HCT116 (cell line): ENCODE data around the gene FCRLB. TPM values are rescaled to one million over a fixed set of nuclear protein-coding genes. Genes with fewer than 3 reads are reported as not detected.

ENCODE experiments used
- ATAC-seq: fragments of 200-7000 bp; cut with Tn5 transposase; 2 replicates; pipeline ENCODE4 v1.9.1; 2020; ENCODE audit warnings: mild to moderate bottlenecking, moderate library complexity
- BruUV-seq: library from RNA; stranded (reverse); fragments of 400-500 nt; replicated peaks from 2 replicates; lab custom pipeline; 2021; lab: Mats Ljungman, UMichigan
- CTCF ChIA-PET: fragments of 300-600 bp; sonication (Branson Sonifier 250); formaldehyde crosslinking; loops from one replicate; lab custom pipeline; 2021; ENCODE audit warnings: antibody characterized with exemption; lab: Charles Lee
- POLR2A ChIA-PET: fragments of 300-600, 350-600 bp; sonication (Branson Sonifier 250); formaldehyde crosslinking; loops from one replicate; lab custom pipeline; 2021; ENCODE audit warnings: antibody characterized with exemption; lab: Charles Lee
- RAD21 ChIA-PET, 2 experiments: fragments of 300-600 bp; sonication (Branson Sonifier 250); formaldehyde crosslinking; loops; one replicate each; lab custom pipeline; 2023; ENCODE audit warnings: low total read pairs in 2 of 2; ENCODE audit not compliant: uncharacterized antibody in 2 of 2, unreplicated experiment in 2 of 2, low non-redundant PET in 1 of 2; lab: Charles Lee
- DNase-seq: peaks from one replicate; pipeline ENCODE4 v3.0.0-alpha.2; 2010; ENCODE audit warnings: low read depth, low spot score
- H2AFZ ChIP-seq: fragments of 200-600 bp; shearing (Covaris generic), sonication (generic); 2 replicates; pipeline ENCODE4 v1.6.1; 2017; ENCODE audit warnings: low read depth, mixed run types, mixed read lengths, antibody characterized with exemption, low read length; ENCODE audit not compliant: poor library complexity, severe bottlenecking
- H3K27ac ChIP-seq: 2 replicates; pipeline ENCODE4 v1.5.1; 2012; ENCODE audit warnings: low read depth, low read length
- H3K27me3 ChIP-seq: fragments of 200-600 bp; sonication (generic); 2 replicates; pipeline ENCODE4 v1.6.1; 2016; ENCODE audit warnings: mixed run types, low read length, mixed read lengths; ENCODE audit not compliant: insufficient read depth
- H3K36me3 ChIP-seq, 2 experiments: fragments of 200-500 bp in 1 of 2; fragments of 200-600 bp in 1 of 2; sonication (Bioruptor generic) in 1 of 2; sonication (generic) in 1 of 2; 2 replicates each; pipeline versions ENCODE4 v1.5.1 to v1.6.1; 2014 to 2016; ENCODE audit warnings: low read length in 2 of 2, inconsistent platforms in 1 of 2, mixed read lengths in 1 of 2, mixed run types in 1 of 2; ENCODE audit not compliant: insufficient read depth in 2 of 2, control insufficient read depth in 1 of 2
- H3K4me1 ChIP-seq, 2 experiments: fragments of 200-600 bp in 1 of 2; sonication (generic) in 1 of 2; 2 replicates each; pipeline versions ENCODE4 v1.5.1 to v1.6.1; 2012 to 2017; ENCODE audit warnings: low read length in 2 of 2, inconsistent platforms in 1 of 2, mild to moderate bottlenecking in 1 of 2, mixed read lengths in 1 of 2, mixed run types in 1 of 2, moderate library complexity in 1 of 2; ENCODE audit not compliant: insufficient read depth in 2 of 2, control insufficient read depth in 1 of 2
- H3K4me2 ChIP-seq: fragments of 200-600 bp; sonication (generic); 2 replicates; pipeline ENCODE4 v1.6.1; 2017; ENCODE audit warnings: mixed run types, low read length, mixed read lengths
- H3K4me3 ChIP-seq, 2 experiments: fragments of 200-600 bp in 1 of 2; sonication (generic) in 1 of 2; replicated peaks in 1 of 2; 2 replicates each; pipeline ENCODE4 v1.5.1; 2011 to 2016; ENCODE audit warnings: low read length in 2 of 2, control low read depth in 1 of 2, low read depth in 1 of 2, mild to moderate bottlenecking in 1 of 2, mixed read lengths in 1 of 2, mixed run types in 1 of 2
- H3K79me2 ChIP-seq: fragments of 200-600 bp; sonication (generic); 2 replicates; pipeline ENCODE4 v1.6.1; 2017; ENCODE audit warnings: mild to moderate bottlenecking, mixed run types, low read length, moderate library complexity, mixed read lengths; ENCODE audit not compliant: insufficient read depth
- H3K9ac ChIP-seq: fragments of 200-600 bp; sonication (generic); 2 replicates; pipeline ENCODE4 v1.6.1; 2016; ENCODE audit warnings: low read length, mixed read lengths
- H3K9me2 ChIP-seq: fragments of 200-600 bp; sonication (generic), shearing (Covaris generic); 2 replicates; pipeline ENCODE4 v1.6.1; 2017; ENCODE audit warnings: mixed run types, mild to moderate bottlenecking, moderate library complexity; ENCODE audit not compliant: insufficient read depth
- H3K9me3 ChIP-seq, 2 experiments: fragments of 200-500 bp in 1 of 2; fragments of 200-600 bp in 1 of 2; sonication (Bioruptor generic) in 1 of 2; sonication (generic) in 1 of 2; 2 replicates each; pipeline ENCODE4 v1.6.1; 2014 to 2017; ENCODE audit warnings: low read length in 2 of 2, mixed read lengths in 2 of 2, inconsistent platforms in 1 of 2, low read depth in 1 of 2, mild to moderate bottlenecking in 1 of 2, mixed run types in 1 of 2, moderate library complexity in 1 of 2; ENCODE audit not compliant: control insufficient read depth in 1 of 2, insufficient read depth in 1 of 2
- H4K20me1 ChIP-seq: fragments of 200-600 bp; sonication (generic), shearing (Covaris generic); 2 replicates; pipeline ENCODE4 v1.6.1; 2017; ENCODE audit warnings: mixed run types, mild to moderate bottlenecking, moderate library complexity; ENCODE audit not compliant: insufficient read depth
- CBX3 ChIP-seq: IDR thresholded peaks from 2 replicates; pipeline ENCODE4 v1.6.1; 2012; ENCODE audit warnings: low read depth
- CTCF ChIP-seq, 3 experiments: fragments of 200-600 bp in 1 of 3; sonication (generic) in 1 of 3; IDR thresholded peaks in 2 of 3; conservative IDR thresholded peaks in 1 of 3; 2 replicates each; pipeline ENCODE4 v1.5.1; 2012 to 2017; ENCODE audit warnings: low read depth in 2 of 3, low read length in 2 of 3, antibody characterized with exemption in 1 of 3, borderline replicate concordance in 1 of 3, control low read depth in 1 of 3, mild to moderate bottlenecking in 1 of 3, mixed read lengths in 1 of 3, mixed run types in 1 of 3, moderate library complexity in 1 of 3; ENCODE audit not compliant: insufficient read depth in 1 of 3
- EGR1 ChIP-seq: IDR thresholded peaks from 2 replicates; pipeline ENCODE4 v1.6.1; 2012; ENCODE audit warnings: low read depth
- EZH2phosphoT487 ChIP-seq: fragments of 200-600 bp; IDR thresholded peaks from 2 replicates; pipeline ENCODE4 v1.6.1; 2018; ENCODE audit warnings: antibody characterized with exemption, borderline replicate concordance
- MAX ChIP-seq: IDR thresholded peaks from 2 replicates; pipeline ENCODE4 v1.6.1; 2012
- POLR2AphosphoS5 ChIP-seq: IDR thresholded peaks from 2 replicates; pipeline ENCODE4 v1.6.1; 2011; ENCODE audit warnings: mild to moderate bottlenecking, low read depth, low read length, moderate library complexity
- SIN3A ChIP-seq: IDR thresholded peaks from 2 replicates; pipeline ENCODE4 v1.6.1; 2012; ENCODE audit warnings: low read depth
- ZFX ChIP-seq: fragments of 450-650 bp; IDR thresholded peaks from 2 replicates; pipeline ENCODE4 v1.6.1; 2017
- intact Hi-C: fragments of 100-400 bp; cut with micrococcal nuclease; formaldehyde crosslinking; loops from 2 replicates; pipeline ENCODE4 v1.10.0; 2022
- total RNA-seq: library from RNA; stranded (reverse); gene quantifications from one replicate; pipeline ENCODE4 v1.2.1, GENCODE V29; 2021; ENCODE audit not compliant: unreplicated experiment

Gene FCRLB
- total RNA-seq, 1 experiment from 2014 or later: 1.0 TPM

- H3K79me2 ChIP-seq: no peaks in the 10 kb centered on the region
Measured at GRCh38 chr1:161676958-161677689, 44.2 kb upstream of the FCRLB start.

More at GRCh38 chr1:161676958-161677689, 44.2 kb upstream of the FCRLB start:
- ChIA-PET POLR2A (no interaction called here), RAD21 (no interaction called here), CTCF (no interaction called here)
- H3K9me2 ChIP-seq: no peaks in the 10 kb centered on the region
- no peaks in the 10 kb centered on the region for H4K20me1 ChIP-seq
- no TSS peak for BruUV-seq
- H3K36me3 ChIP-seq: no peaks in the 10 kb centered on the region
- H3K9me3 ChIP-seq: no peaks in the 10 kb centered on the region
- no peak overlapping the region for H3K4me3 ChIP-seq
- no peak overlapping the region for H3K27ac ChIP-seq
- H3K4me1 ChIP-seq: no peaks in the 10 kb centered on the region
- H2AFZ ChIP-seq: no peak overlapping the region
- no peaks in the 10 kb centered on the region for H3K27me3 ChIP-seq
- DNase-seq (no peak), ATAC-seq (no peak)
- H3K9ac ChIP-seq: no peak overlapping the region
- intact Hi-C loops: no loop called here
- H3K4me2 ChIP-seq: no peak overlapping the region
- no peak for TF ChIP-seq CTCF (IDR thresholded peaks at IDR 0.05 in 2 of 3, conservative IDR thresholded peaks at IDR 0.05 in 1 of 3; ENCODE audit: borderline replicate concordance in 1 of 3, insufficient read depth in 1 of 3, low read depth in 2 of 3, low read length in 2 of 3)
- no peak for TF ChIP-seq SIN3A
- TF ChIP-seq POLR2AphosphoS5: no peak
- TF ChIP-seq ZFX: no peak
- no peak for TF ChIP-seq CBX3
- TF ChIP-seq EGR1: no peak
- no peak for TF ChIP-seq MAX
- TF ChIP-seq EZH2phosphoT487: no peak
